WERI-Rb-1 (cell line): ENCODE data around the gene FOXP2.
"Not testable (repeated sequence)": the region's sequence is repeated elsewhere in the genome, so short reads cannot be mapped to it uniquely, and the experiment has no call there.

Source experiments
- DNase-seq: peaks from one replicate; pipeline ENCODE4 v3.0.0-alpha.2; 2020
- H3K27ac ChIP-seq: fragments of 250-450 bp; sonication (Bioruptor Pico); 2 replicates; pipeline ENCODE4 v1.5.1; 2020; ENCODE audit warnings: mild to moderate bottlenecking, moderate library complexity
- H3K27me3 ChIP-seq: fragments of 250-450 bp; sonication (Bioruptor Pico); 2 replicates; pipeline ENCODE4 v1.5.1; 2021; ENCODE audit warnings: mild to moderate bottlenecking, low read depth, moderate library complexity; ENCODE audit not compliant: insufficient read depth, severe bottlenecking
- H3K36me3 ChIP-seq: fragments of 250-450 bp; sonication (Bioruptor Pico); 2 replicates; pipeline ENCODE4 v1.5.1; 2020; ENCODE audit warnings: mild to moderate bottlenecking, moderate library complexity
- H3K4me3 ChIP-seq: 2 replicates; pipeline ENCODE4 v1.5.1; 2011; ENCODE audit warnings: low read depth, mild to moderate bottlenecking, control low read depth, low read length
- H3K9me3 ChIP-seq: fragments of 250-450 bp; sonication (Bioruptor Pico); 2 replicates; pipeline ENCODE4 v1.5.1; 2021; ENCODE audit warnings: mild to moderate bottlenecking, moderate library complexity; ENCODE audit not compliant: severe bottlenecking
- CTCF ChIP-seq: IDR thresholded peaks from 2 replicates; pipeline ENCODE4 v1.5.1; 2011; ENCODE audit warnings: low read depth, mild to moderate bottlenecking, control low read depth, inconsistent platforms, low read length

Gene FOXP2

GRCh38 chr7:114569220-114569619, 154.6 kb downstream of the FOXP2 start:
- no peaks in the 10 kb centered on the region; the same call in 1 of the 2 replicates for H3K36me3 ChIP-seq
- TF ChIP-seq CTCF, result no peak
- DNase-seq, result no peak
- H3K27me3 ChIP-seq, result no peaks in the 10 kb centered on the region
- H3K4me3 ChIP-seq, result no peak overlapping the region
- no peaks in the 10 kb centered on the region for H3K9me3 ChIP-seq
- no peak overlapping the region for H3K27ac ChIP-seq

- H3K36me3 ChIP-seq, result no peaks in the 10 kb centered on the region; the same call in 1 of the 2 replicates
- no peak overlapping the region for H3K27ac ChIP-seq
- no peaks in the 10 kb centered on the region for H3K27me3 ChIP-seq
- H3K4me3 ChIP-seq, result no peak overlapping the region
- TF ChIP-seq CTCF, result no peak
- H3K9me3 ChIP-seq, result no peaks in the 10 kb centered on the region
- no peak for DNase-seq
Measured at GRCh38 chr7:114574384-114574783, 159.8 kb downstream of the FOXP2 start.

- Histone ChIP-seq H3K36me3 (no peaks in the 10 kb centered on the region; the same call in 1 of the 2 replicates), H3K27me3 (no peaks in the 10 kb centered on the region)
- no peak for TF ChIP-seq CTCF
Measured at GRCh38 chr7:114575098-114575497, 160.5 kb downstream of the FOXP2 start.

GRCh38 chr7:114580963-114581362, 166.3 kb downstream of the FOXP2 start:
- H3K27ac ChIP-seq, H3K27me3 ChIP-seq, H3K9me3 ChIP-seq: not testable (repeated sequence)

More at GRCh38 chr7:114575098-114575497, 160.5 kb downstream of the FOXP2 start:
- H3K9me3 ChIP-seq, result no peaks in the 10 kb centered on the region
- H3K4me3 ChIP-seq, result no peak overlapping the region
- DNase-seq, result no peak
- no peak overlapping the region for H3K27ac ChIP-seq

GRCh38 chr7:114588506-114588905, 173.9 kb downstream of the FOXP2 start:
- no peak for DNase-seq
- H3K9me3 ChIP-seq, result no peaks in the 10 kb centered on the region
- H3K27me3 ChIP-seq, result no peaks in the 10 kb centered on the region
- no peak for TF ChIP-seq CTCF
- H3K27ac ChIP-seq, result no peak overlapping the region
- H3K4me3 ChIP-seq, result no peak overlapping the region
- no peaks in the 10 kb centered on the region for H3K36me3 ChIP-seq

More at GRCh38 chr7:114580963-114581362, 166.3 kb downstream of the FOXP2 start:
- not testable (repeated sequence) for H3K36me3 ChIP-seq, DNase-seq, H3K4me3 ChIP-seq

- no peaks in the 10 kb centered on the region for H3K9me3 ChIP-seq
- no peak for TF ChIP-seq CTCF
- DNase-seq, result no peak
- H3K4me3 ChIP-seq, result no peak overlapping the region
- no peak overlapping the region for H3K27ac ChIP-seq
- no peaks in the 10 kb centered on the region for H3K36me3 ChIP-seq
- H3K27me3 ChIP-seq, result no peaks in the 10 kb centered on the region
Measured at GRCh38 chr7:114589436-114589835, 174.8 kb downstream of the FOXP2 start.
